PC-3 (cell line): ENCODE data around the gene ZBTB7B.

Experiments
- EZH2 ChIP-seq: fragments of 300-600 bp; sonication (generic); IDR thresholded peaks from one replicate; pipeline ENCODE4 v1.6.1; 2017; ENCODE audit warnings: antibody characterized with exemption, mild to moderate bottlenecking, low read length; ENCODE audit not compliant: unreplicated experiment
- EZH2phosphoT487 ChIP-seq: fragments of 300-600 bp; sonication (generic); IDR thresholded peaks from 2 replicates; pipeline ENCODE4 v1.6.1; 2018; ENCODE audit warnings: mild to moderate bottlenecking, antibody characterized with exemption, low read length, borderline replicate concordance
- TF ChIP-seq, protein P1 (sequence below): fragments of 300-600 bp; sonication (generic); conservative IDR thresholded peaks from 2 replicates; pipeline ENCODE4 v1.5.1; 2017; ENCODE audit warnings: antibody characterized with exemption, low read depth, mild to moderate bottlenecking, low read length

DNA sequence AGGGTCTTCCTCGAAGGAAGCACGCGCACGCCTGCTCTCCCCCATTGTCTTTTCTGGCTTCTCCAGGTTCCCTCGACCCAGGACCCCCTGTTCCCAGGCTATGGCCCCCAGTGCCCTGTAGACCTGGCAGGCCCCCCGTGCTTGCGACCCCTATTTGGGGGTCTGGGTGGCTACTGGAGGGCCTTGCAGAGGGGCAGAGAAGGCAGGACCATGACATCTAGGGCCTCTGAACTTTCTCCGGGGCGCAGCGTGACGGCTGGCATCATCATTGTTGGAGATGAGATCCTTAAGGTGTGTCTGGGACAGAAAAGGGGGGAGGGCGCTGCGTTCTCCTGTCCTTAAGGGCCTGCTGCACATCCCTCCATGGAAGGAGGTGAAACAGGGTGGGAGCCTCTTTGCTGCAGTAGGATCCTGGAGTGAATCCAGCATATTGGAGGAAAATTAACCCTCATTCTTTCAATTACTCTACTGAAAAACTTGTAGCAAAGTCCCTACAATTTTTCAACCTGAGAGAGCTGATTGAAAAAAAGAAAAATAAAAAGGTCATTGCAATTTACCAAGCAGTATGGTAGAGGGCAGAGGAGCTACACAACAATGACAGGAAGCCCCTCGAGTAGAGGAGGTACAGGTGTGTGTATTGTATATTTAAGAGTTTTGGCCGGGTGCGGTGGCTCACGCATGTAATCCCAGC is 18.7 kb upstream of the ZBTB7B start:
- no peak for TF ChIP-seq EZH2
- TF ChIP-seq, protein P1, sequence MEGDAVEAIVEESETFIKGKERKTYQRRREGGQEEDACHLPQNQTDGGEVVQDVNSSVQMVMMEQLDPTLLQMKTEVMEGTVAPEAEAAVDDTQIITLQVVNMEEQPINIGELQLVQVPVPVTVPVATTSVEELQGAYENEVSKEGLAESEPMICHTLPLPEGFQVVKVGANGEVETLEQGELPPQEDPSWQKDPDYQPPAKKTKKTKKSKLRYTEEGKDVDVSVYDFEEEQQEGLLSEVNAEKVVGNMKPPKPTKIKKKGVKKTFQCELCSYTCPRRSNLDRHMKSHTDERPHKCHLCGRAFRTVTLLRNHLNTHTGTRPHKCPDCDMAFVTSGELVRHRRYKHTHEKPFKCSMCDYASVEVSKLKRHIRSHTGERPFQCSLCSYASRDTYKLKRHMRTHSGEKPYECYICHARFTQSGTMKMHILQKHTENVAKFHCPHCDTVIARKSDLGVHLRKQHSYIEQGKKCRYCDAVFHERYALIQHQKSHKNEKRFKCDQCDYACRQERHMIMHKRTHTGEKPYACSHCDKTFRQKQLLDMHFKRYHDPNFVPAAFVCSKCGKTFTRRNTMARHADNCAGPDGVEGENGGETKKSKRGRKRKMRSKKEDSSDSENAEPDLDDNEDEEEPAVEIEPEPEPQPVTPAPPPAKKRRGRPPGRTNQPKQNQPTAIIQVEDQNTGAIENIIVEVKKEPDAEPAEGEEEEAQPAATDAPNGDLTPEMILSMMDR, result no peak
- no peak for TF ChIP-seq EZH2phosphoT487
